ENCODE data around the gene GARIN5B.

The GARIN5B gene

GRCh38 chr19:55368701-55369563, 5.9 kb upstream of the GARIN5B start:
- DNase-seq = no peak

GRCh38 chr19:55368106-55368505, 5.0 kb upstream of the GARIN5B start:
- no peak for DNase-seq

GRCh38 chr19:55366790-55367189, 3.7 kb upstream of the GARIN5B start:
- DNase-seq = no peak

- no peak for DNase-seq
These were observed 2.9 kb upstream of the GARIN5B start for GRCh38 chr19:55365964-55366363.

GRCh38 chr19:55365245-55365644, 2.2 kb upstream of the GARIN5B start:
- DNase-seq = no peak

GRCh38 chr19:55362174-55362989, 678 bp downstream of the GARIN5B start:
- no peak for DNase-seq

GRCh38 chr19:55360902-55361301, 2.2 kb downstream of the GARIN5B start:
- no peak for DNase-seq

- no peak for DNase-seq
These were observed 3.8 kb downstream of the GARIN5B start for GRCh38 chr19:55358943-55359908.

- DNase-seq = no peak
These were observed 4.6 kb downstream of the GARIN5B start for GRCh38 chr19:55358493-55358892.

- no peak for DNase-seq
These were observed 7.7 kb downstream of the GARIN5B start for GRCh38 chr19:55355213-55355821.

- DNase-seq = no peak
These were observed 8.3 kb downstream of the GARIN5B start, which contains the start of gene COX6B2 for GRCh38 chr19:55354698-55355212. TSS of gene COX6B2 (minus strand) at chr19:55354719. CDS start at chr19:55354521, 198 bp downstream.

GRCh38 chr19:55353803-55354697, 9.0 kb downstream of the GARIN5B start:
- peak; percentile 58 for DNase-seq

GRCh38 chr19:55353356-55353802, 9.7 kb downstream of the GARIN5B start:
- DNase-seq = no peak

GRCh38 chr19:55352549-55353145, 10.4 kb downstream of the GARIN5B start:
- DNase-seq = no peak

- DNase-seq = no peak
These were observed 11.0 kb downstream of the GARIN5B start for GRCh38 chr19:55352040-55352439.

- no peak for DNase-seq
These were observed 12.3 kb downstream of the GARIN5B start for GRCh38 chr19:55350620-55351315.

GRCh38 chr19:55348317-55349034, 14.6 kb downstream of the GARIN5B start:
- no peak for DNase-seq

- DNase-seq = no peak
These were observed 15.5 kb downstream of the GARIN5B start for GRCh38 chr19:55347442-55348009.

Measured in activated CD4-positive, CD25-positive, alpha-beta regulatory T cell treated with anti-CD3 and anti-CD28 coated beads, Interleukin-2, amount 50 U/mL, for 72 hours (primary cell).